AG04450 (cell line): Measurements from ENCODE around the gene NPAS3. TPM values are rescaled to one million over a fixed set of nuclear protein-coding genes. Genes with fewer than 3 reads are reported as not detected.

Experiments
- CTCF ChIA-PET: fragments of 300-600, 350-600 bp; formaldehyde crosslinking; extraction: SDS; loops from one replicate; lab custom pipeline; 2022; ENCODE audit warnings: antibody characterized with exemption, inconsistent platforms; lab: Charles Lee
- POLR2A ChIA-PET: fragments of 350-600 bp; formaldehyde crosslinking; extraction: SDS; loops from one replicate; lab custom pipeline; 2021; ENCODE audit warnings: antibody characterized with exemption, inconsistent platforms; lab: Yijun Ruan, JAX
- DNase-seq: peaks from one replicate; pipeline ENCODE4 v3.0.0-alpha.2; 2011; ENCODE audit warnings: low read depth, low spot score
- H3K27ac ChIP-seq: one replicate; pipeline ENCODE4 v1.5.1; 2012; ENCODE audit warnings: low read depth, low read length, control low read depth
- H3K27me3 ChIP-seq: one replicate; pipeline ENCODE4 v1.6.0; 2012; ENCODE audit warnings: low read length; ENCODE audit not compliant: control insufficient read depth, insufficient read depth
- H3K4me3 ChIP-seq: 2 replicates; pipeline ENCODE4 v1.5.1; 2011; ENCODE audit warnings: mild to moderate bottlenecking, low read depth, low read length, control low read depth
- H3K9me3 ChIP-seq: 2 replicates; pipeline ENCODE4 v1.5.1; 2012; ENCODE audit warnings: low read length; ENCODE audit not compliant: control insufficient read depth, insufficient read depth
- CTCF ChIP-seq: IDR thresholded peaks from 2 replicates; pipeline ENCODE4 v1.5.1; 2011; ENCODE audit warnings: low read depth, low read length, control low read depth, inconsistent platforms
- polyA plus RNA-seq: library from polyadenylated mRNA; depleted of rRNA; stranded (reverse); fragments of >200 nt; gene quantifications from 2 replicates; pipeline ENCODE4 v1.2.3, GENCODE V29; 2011

Gene NPAS3
- polyA plus RNA-seq, 1 experiment = not detected

GRCh38 chr14:33063521-33063920 is 124.8 kb downstream of the NPAS3 start:
- no peak for DNase-seq
- CTCF ChIA-PET = no interaction called here
- H3K27me3 ChIP-seq = no peaks in the 10 kb centered on the region
- no peak overlapping the region for H3K4me3 ChIP-seq
- H3K27ac ChIP-seq = no peak overlapping the region
- TF ChIP-seq CTCF = no peak
- no peaks in the 10 kb centered on the region for H3K9me3 ChIP-seq
- POLR2A ChIA-PET = no interaction called here

GRCh38 chr14:33065634-33066033 is 127.0 kb downstream of the NPAS3 start:
- Histone ChIP-seq H3K4me3 (no peak overlapping the region), H3K9me3 (no peaks in the 10 kb centered on the region), H3K27ac (no peak overlapping the region), H3K27me3 (no peaks in the 10 kb centered on the region)
- CTCF ChIA-PET = no interaction called here
- POLR2A ChIA-PET = no interaction called here
- no peak for DNase-seq
- TF ChIP-seq CTCF = no peak

GRCh38 chr14:33068040-33068439 is 129.4 kb downstream of the NPAS3 start:
- ChIA-PET CTCF (no interaction called here), POLR2A (no interaction called here)
- DNase-seq = no peak
- Histone ChIP-seq H3K27me3 (no peaks in the 10 kb centered on the region), H3K27ac (no peak overlapping the region), H3K9me3 (no peaks in the 10 kb centered on the region), H3K4me3 (no peak overlapping the region)
- TF ChIP-seq CTCF = no peak

- H3K27ac ChIP-seq = no peak overlapping the region
- H3K27me3 ChIP-seq = no peaks in the 10 kb centered on the region
- DNase-seq = no peak
- ChIA-PET CTCF (no interaction called here), POLR2A (no interaction called here)
- H3K4me3 ChIP-seq = no peak overlapping the region
- no peaks in the 10 kb centered on the region for H3K9me3 ChIP-seq
- no peak for TF ChIP-seq CTCF
These were observed 129.9 kb downstream of the NPAS3 start for GRCh38 chr14:33068626-33069025.

- Histone ChIP-seq H3K4me3 (no peak overlapping the region), H3K27ac (no peak overlapping the region), H3K9me3 (no peaks in the 10 kb centered on the region), H3K27me3 (no peaks in the 10 kb centered on the region)
- no peak for TF ChIP-seq CTCF
- ChIA-PET POLR2A (no interaction called here), CTCF (interaction anchor here (0.9 kb wide), 1 partner anchor 481 kb away, joined by 3 read pairs; no protein-coding TSS in a partner anchor)
- DNase-seq = no peak
These were observed 131.8 kb downstream of the NPAS3 start for GRCh38 chr14:33070475-33070874.
